ENCODE results near the gene TBC1D1.
"Not testable (repeated sequence)": the region's sequence is repeated elsewhere in the genome, so short reads cannot be mapped to it uniquely, and the experiment has no call there.

The TBC1D1 gene

GRCh38 chr4:37971202-37971601 is 80.3 kb downstream of the TBC1D1 start:
- Histone ChIP-seq H3K27me3 (ENCODE audit: insufficient read depth, low read length) (no peaks in the 10 kb centered on the region), H3K9me3 (ENCODE audit: low read length) (0 out of 2 replicates have a peak, but pooled peaks cover 3% of the 10 kb centered on the region), H3K27ac (ENCODE audit: low read depth, low read length, poor library complexity, severe bottlenecking) (no peak overlapping the region), H3K4me1 (ENCODE audit: insufficient read depth, low read length, severe bottlenecking) (peaks cover 32% of the 10 kb centered on the region), H3K79me2 (ENCODE audit: insufficient read depth, low read length) (no peaks in the 10 kb centered on the region), H3K9me2 (ENCODE audit: low read depth, low read length) (no peaks in the 10 kb centered on the region), H3K4me3 (ENCODE audit: low read depth, low read length, poor library complexity, severe bottlenecking) (no peak overlapping the region), H3K9ac (ENCODE audit: low read length) (no peak overlapping the region), H3K36me3 (ENCODE audit: insufficient read depth, low read length) (peaks cover 3% of the 10 kb centered on the region; the same call in 1 of the 2 replicates), H4K20me1 (ENCODE audit: insufficient read depth, low read length) (no peaks in the 10 kb centered on the region), H3K4me2 (ENCODE audit: low read length) (no peak overlapping the region), H2AFZ (ENCODE audit: low read length) (no peak overlapping the region), H3F3A (ENCODE audit: insufficient read depth, low read length) (no peaks in the 10 kb centered on the region; the same call in 1 of the 2 replicates)
- TF ChIP-seq EZH2 (IDR thresholded peaks at IDR 0.05; ENCODE audit: borderline replicate concordance, low read length) (no peak), CTCF (IDR thresholded peaks at IDR 0.05; ENCODE audit: low read length) (no peak)

GRCh38 chr4:37973441-37973840 is 82.6 kb downstream of the TBC1D1 start:
- Histone ChIP-seq H3K79me2 (ENCODE audit: insufficient read depth, low read length) (peaks cover 10% of the 10 kb centered on the region), H3K27ac (ENCODE audit: low read depth, low read length, poor library complexity, severe bottlenecking) (no peak overlapping the region), H3K36me3 (ENCODE audit: insufficient read depth, low read length) (peaks cover 3% of the 10 kb centered on the region; the same call in 1 of the 2 replicates), H3K4me3 (ENCODE audit: low read depth, low read length, poor library complexity, severe bottlenecking) (no peak overlapping the region), H3K9me2 (ENCODE audit: low read depth, low read length) (no peaks in the 10 kb centered on the region), H3K4me1 (ENCODE audit: insufficient read depth, low read length, severe bottlenecking) (peaks cover 25% of the 10 kb centered on the region), H3K27me3 (ENCODE audit: insufficient read depth, low read length) (no peaks in the 10 kb centered on the region), H2AFZ (ENCODE audit: low read length) (no peak overlapping the region), H4K20me1 (ENCODE audit: insufficient read depth, low read length) (no peaks in the 10 kb centered on the region), H3K4me2 (ENCODE audit: low read length) (no peak overlapping the region), H3F3A (ENCODE audit: insufficient read depth, low read length) (no peaks in the 10 kb centered on the region; the same call in 1 of the 2 replicates), H3K9ac (ENCODE audit: low read length) (no peak overlapping the region), H3K9me3 (ENCODE audit: low read length) (0 out of 2 replicates have a peak, but pooled peaks cover 3% of the 10 kb centered on the region)
- TF ChIP-seq CTCF (IDR thresholded peaks at IDR 0.05; ENCODE audit: low read length) (no peak), EZH2 (IDR thresholded peaks at IDR 0.05; ENCODE audit: borderline replicate concordance, low read length) (no peak)

- H3K9ac ChIP-seq (ENCODE audit: low read length); H3K4me2 ChIP-seq (ENCODE audit: low read length); H2AFZ ChIP-seq (ENCODE audit: low read length); H3K9me2 ChIP-seq (ENCODE audit: low read depth, low read length); H4K20me1 ChIP-seq (ENCODE audit: insufficient read depth, low read length); H3K4me3 ChIP-seq (ENCODE audit: low read depth, low read length, poor library complexity, severe bottlenecking); H3F3A ChIP-seq (ENCODE audit: insufficient read depth, low read length); H3K36me3 ChIP-seq (ENCODE audit: insufficient read depth, low read length); H3K27me3 ChIP-seq (ENCODE audit: insufficient read depth, low read length); H3K9me3 ChIP-seq (ENCODE audit: low read length): not testable (repeated sequence)
- H3K79me2 ChIP-seq (ENCODE audit: insufficient read depth, low read length) = peaks cover 26% of the 10 kb centered on the region
- peaks cover 41% of the 10 kb centered on the region for H3K4me1 ChIP-seq (ENCODE audit: insufficient read depth, low read length, severe bottlenecking)
- H3K27ac ChIP-seq (ENCODE audit: low read depth, low read length, poor library complexity, severe bottlenecking) = peak overlapping the region; percentile 47
Measured at GRCh38 chr4:37975321-37975822, 84.5 kb downstream of the TBC1D1 start.

- no peak overlapping the region for H2AFZ ChIP-seq (ENCODE audit: low read length)
- H3K27me3 ChIP-seq (ENCODE audit: insufficient read depth, low read length) = no peaks in the 10 kb centered on the region
- H3K4me2 ChIP-seq (ENCODE audit: low read length) = peak overlapping the region; percentile 77
- H3K27ac ChIP-seq (ENCODE audit: low read depth, low read length, poor library complexity, severe bottlenecking) = peak overlapping the region; percentile 70
- no peaks in the 10 kb centered on the region for H4K20me1 ChIP-seq (ENCODE audit: insufficient read depth, low read length)
- H3K79me2 ChIP-seq (ENCODE audit: insufficient read depth, low read length) = peaks cover 38% of the 10 kb centered on the region
- peaks cover 46% of the 10 kb centered on the region for H3K4me1 ChIP-seq (ENCODE audit: insufficient read depth, low read length, severe bottlenecking)
- H3K36me3 ChIP-seq (ENCODE audit: insufficient read depth, low read length) = peaks cover 6% of the 10 kb centered on the region; the same call in 1 of the 2 replicates
- H3F3A ChIP-seq (ENCODE audit: insufficient read depth, low read length) = peaks cover 3% of the 10 kb centered on the region; the same call in 1 of the 2 replicates
- peak overlapping the region; percentile 62 for H3K4me3 ChIP-seq (ENCODE audit: low read depth, low read length, poor library complexity, severe bottlenecking)
- TF ChIP-seq CTCF (IDR thresholded peaks at IDR 0.05; ENCODE audit: low read length) (no peak), EZH2 (IDR thresholded peaks at IDR 0.05; ENCODE audit: borderline replicate concordance, low read length) (no peak)
- H3K9ac ChIP-seq (ENCODE audit: low read length) = peak overlapping the region; percentile 78
- no peaks in the 10 kb centered on the region for H3K9me2 ChIP-seq (ENCODE audit: low read depth, low read length)
- no peaks in the 10 kb centered on the region for H3K9me3 ChIP-seq (ENCODE audit: low read length)
Measured at GRCh38 chr4:37976507-37976906, 85.6 kb downstream of the TBC1D1 start.
